Measurements from ENCODE around the gene KCTD20. TPM values are rescaled to one million over a fixed set of nuclear protein-coding genes. Genes with fewer than 3 reads are reported as not detected.

The KCTD20 gene
- total and polyA plus RNA-seq, 9 of the 15 experiments (the other 6 are each of a cell fraction or from before 2014, with no cell fraction given): 28.9 to 160 (median 70.6) TPM

- TF ChIP-seq HOXB6 (CRISPR knock-in tag; IDR thresholded peaks at IDR 0.05; ENCODE audit: borderline replicate concordance) (no peak), ZNF140 (CRISPR knock-in tag; IDR thresholded peaks at IDR 0.05) (no peak), YY1 (IDR thresholded peaks at IDR 0.05; ENCODE audit: borderline replicate concordance in 1 of 3, control insufficient read depth in 1 of 3, extremely low read depth in 1 of 3, insufficient read depth in 3 of 3, insufficient read length in 1 of 3, insufficient replicate concordance in 2 of 3, low read depth in 1 of 3, low read length in 2 of 3) (no peak), SRF (CRISPR knock-in tag; IDR thresholded peaks at IDR 0.05) (no peak), ZNF778 (CRISPR knock-in tag; IDR thresholded peaks at IDR 0.05) (no peak)
Observed at GRCh38 chr6:36487698-36488097, 44.9 kb downstream of the KCTD20 start (continued).

GRCh38 chr6:36488221-36488620 is 45.4 kb downstream of the KCTD20 start:
- FAIRE-seq: no peak

More at GRCh38 chr6:36488221-36488620, 45.4 kb downstream of the KCTD20 start:
- DNase-seq (ENCODE audit: extremely low read depth in 1 of 4, low spot score in 3 of 4) (no peak), ATAC-seq (no peak)
- Histone ChIP-seq H3K27ac (ENCODE audit: extremely low read depth, low read depth, low read length) (no peak overlapping the region), H3K79me2 (ENCODE audit: control insufficient read depth, insufficient read depth, low read length) (no peaks in the 10 kb centered on the region), H3K27me3 (ENCODE audit: control insufficient read depth in 2 of 2, insufficient read depth in 2 of 2, low read length in 2 of 2) (no peaks in the 10 kb centered on the region), H3K36me3 (ENCODE audit: control insufficient read depth, insufficient read depth, low read length) (peaks cover 72% of the 10 kb centered on the region), H3K9me3 (replicated peaks; ENCODE audit: control insufficient read depth, insufficient read depth, low read depth, low read length) (no peaks in the 10 kb centered on the region), H3K4me1 (replicated peaks in 1 of 2; ENCODE audit: control insufficient read depth in 2 of 2, insufficient read depth in 2 of 2, low read length in 2 of 2) (no peaks in the 10 kb centered on the region), H3K9me1 (ENCODE audit: control insufficient read depth, insufficient read depth, low read length) (peaks cover 2% of the 10 kb centered on the region), H4K20me1 (replicated peaks; ENCODE audit: control insufficient read depth, insufficient read depth, low read length) (no peaks in the 10 kb centered on the region), H2AFZ (ENCODE audit: low read depth, low read length) (no peak overlapping the region), H3K9ac (ENCODE audit: insufficient read depth in 1 of 2, low read depth in 2 of 2, low read length in 2 of 2) (no peak overlapping the region), H3K4me2 (ENCODE audit: insufficient read depth, low read length) (no peak overlapping the region), H3K4me3 (no peak overlapping the region)
- no TSS peak for BruUV-seq (replicated peaks)
- in situ Hi-C loops (cut with MboI): no loop called here
- ChIA-PET POLR2A (interaction anchor here (0.6 to 2.8 kb wide), 9 partner anchors 9 to 107 kb away, joined by 3 to 19 read pairs (median 4); no protein-coding TSS in a partner anchor), CTCF (ENCODE audit: low intra/inter-chr PET ratio) (no interaction called here)
- intact Hi-C loops (cut with micrococcal nuclease): no loop called here
- TF ChIP-seq MEF2D (tag; conservative IDR thresholded peaks at IDR 0.05; ENCODE audit: low read depth) (peak; percentile 75), RUNX1 (IDR thresholded peaks at IDR 0.05; ENCODE audit: low read depth) (no peak)
